ENCODE results near the gene RPL13.

The RPL13 gene

DNA sequence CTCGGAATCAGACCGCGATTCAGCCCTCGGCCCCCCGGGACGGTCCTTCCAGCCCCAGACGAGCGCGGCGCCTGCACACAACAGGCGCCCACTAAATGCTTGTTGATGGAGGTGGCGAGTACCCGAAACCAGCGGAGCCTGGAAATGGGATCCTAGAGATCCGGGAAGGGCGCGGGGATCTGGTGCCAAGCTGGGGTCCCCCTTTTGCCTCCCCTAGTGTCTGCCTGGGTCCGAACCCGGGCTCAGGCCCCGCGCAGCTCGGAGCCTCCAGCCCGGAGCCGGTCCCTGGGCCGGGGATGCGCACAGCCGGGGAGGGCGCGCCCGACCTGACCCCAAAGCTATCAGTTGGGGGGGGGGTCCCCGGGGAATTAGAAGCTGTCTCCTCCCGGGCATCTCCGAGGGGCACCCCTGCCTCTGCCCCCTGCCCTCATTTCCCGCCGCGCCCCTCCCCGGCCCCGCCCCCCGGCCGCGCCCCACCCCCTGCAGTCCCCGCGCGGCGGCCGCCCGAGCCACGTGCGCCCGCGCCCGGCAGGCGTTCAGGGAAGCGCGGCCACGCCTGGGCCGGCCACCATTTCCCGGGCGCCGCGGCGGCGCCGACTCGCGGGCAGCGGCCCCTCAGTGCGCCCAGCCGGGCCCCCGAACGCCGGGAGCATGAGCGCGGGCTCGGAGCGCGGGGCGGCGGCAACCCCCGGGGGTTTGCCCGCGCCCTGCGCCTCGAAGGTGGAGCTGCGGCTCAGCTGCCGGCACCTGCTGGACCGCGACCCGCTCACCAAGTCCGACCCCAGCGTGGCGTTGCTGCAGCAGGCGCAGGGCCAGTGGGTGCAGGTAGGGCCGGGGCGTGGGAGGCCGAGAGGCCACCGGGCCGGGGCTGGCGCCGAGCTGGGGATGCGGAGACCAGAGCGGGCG is 15.0 kb downstream of the RPL13 start, which contains the start of gene CPNE7:
TSS of gene CPNE7 (plus strand) at position 512 of the 906 bp plus-strand sequence. CDS start at position 652, 140 bp downstream.
- H3K27me3 ChIP-seq (ENCODE audit: insufficient read depth, low read depth, severe bottlenecking): no peaks in the 10 kb centered on the region
- H3K36me3 ChIP-seq: no peaks in the 10 kb centered on the region
- H3K9me3 ChIP-seq (ENCODE audit: severe bottlenecking): no peaks in the 10 kb centered on the region
- H3K4me3 ChIP-seq (ENCODE audit: low read depth, low read length): no peak within 1 kb of the TSS
- no peak for DNase-seq
- H3K27ac ChIP-seq: no peak within 1 kb of the TSS
- TF ChIP-seq, protein P1, sequence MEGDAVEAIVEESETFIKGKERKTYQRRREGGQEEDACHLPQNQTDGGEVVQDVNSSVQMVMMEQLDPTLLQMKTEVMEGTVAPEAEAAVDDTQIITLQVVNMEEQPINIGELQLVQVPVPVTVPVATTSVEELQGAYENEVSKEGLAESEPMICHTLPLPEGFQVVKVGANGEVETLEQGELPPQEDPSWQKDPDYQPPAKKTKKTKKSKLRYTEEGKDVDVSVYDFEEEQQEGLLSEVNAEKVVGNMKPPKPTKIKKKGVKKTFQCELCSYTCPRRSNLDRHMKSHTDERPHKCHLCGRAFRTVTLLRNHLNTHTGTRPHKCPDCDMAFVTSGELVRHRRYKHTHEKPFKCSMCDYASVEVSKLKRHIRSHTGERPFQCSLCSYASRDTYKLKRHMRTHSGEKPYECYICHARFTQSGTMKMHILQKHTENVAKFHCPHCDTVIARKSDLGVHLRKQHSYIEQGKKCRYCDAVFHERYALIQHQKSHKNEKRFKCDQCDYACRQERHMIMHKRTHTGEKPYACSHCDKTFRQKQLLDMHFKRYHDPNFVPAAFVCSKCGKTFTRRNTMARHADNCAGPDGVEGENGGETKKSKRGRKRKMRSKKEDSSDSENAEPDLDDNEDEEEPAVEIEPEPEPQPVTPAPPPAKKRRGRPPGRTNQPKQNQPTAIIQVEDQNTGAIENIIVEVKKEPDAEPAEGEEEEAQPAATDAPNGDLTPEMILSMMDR (IDR thresholded peaks at IDR 0.05; ENCODE audit: low read depth, low read length): no peak

DNA sequence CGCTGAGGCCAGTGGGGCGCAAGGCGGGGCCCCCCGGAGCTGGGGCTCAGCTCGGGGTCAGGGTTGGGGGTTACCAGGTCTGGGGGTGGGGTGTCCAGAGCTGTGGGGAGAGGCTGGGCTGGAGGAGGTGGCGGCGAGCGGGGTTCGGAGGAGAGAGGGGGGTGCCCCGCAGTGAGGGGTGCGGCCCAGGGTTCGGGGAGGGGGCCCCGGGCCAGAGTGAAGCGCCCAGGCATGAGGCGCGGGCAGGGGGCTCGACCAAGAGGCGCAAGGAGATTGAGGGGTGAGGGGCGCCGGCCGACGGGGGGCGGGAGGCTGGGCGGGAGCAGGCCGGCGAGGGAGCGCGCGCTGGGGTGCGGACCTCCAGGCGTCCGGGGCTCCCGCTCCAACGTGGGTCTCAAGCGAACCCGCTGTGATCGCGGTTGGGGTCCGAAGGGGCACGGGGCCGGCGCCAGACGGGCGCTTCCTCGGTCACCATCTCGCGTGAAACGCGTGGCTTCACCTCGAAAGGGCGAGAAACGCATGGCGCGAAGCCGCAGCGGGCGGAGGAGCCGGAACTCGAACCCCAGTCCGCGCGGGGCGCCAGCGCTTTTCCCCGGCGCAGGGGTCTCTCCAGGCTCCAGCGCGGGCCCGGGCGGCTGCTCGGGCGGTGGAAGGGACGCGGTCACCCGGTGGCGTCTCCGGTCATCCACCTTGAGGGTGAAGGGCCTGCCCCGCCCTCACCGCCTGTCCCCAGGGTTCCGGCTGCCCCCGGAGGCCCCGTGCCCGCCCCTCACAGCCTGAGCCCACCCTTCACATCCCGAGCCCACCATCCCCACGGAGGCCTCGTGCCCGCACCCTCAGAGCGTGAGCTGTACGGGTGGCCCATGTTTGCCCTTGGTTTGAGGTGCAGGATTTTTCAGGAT is 15.9 kb downstream of the RPL13 start:
- no peaks in the 10 kb centered on the region for H3K27me3 ChIP-seq (ENCODE audit: insufficient read depth, low read depth, severe bottlenecking)
- TF ChIP-seq, protein P1 (IDR thresholded peaks at IDR 0.05; ENCODE audit: low read depth, low read length): no peak
- no peak for DNase-seq
- H3K4me3 ChIP-seq (ENCODE audit: low read depth, low read length): no peak overlapping the region
- no peaks in the 10 kb centered on the region for H3K36me3 ChIP-seq
- no peaks in the 10 kb centered on the region for H3K9me3 ChIP-seq (ENCODE audit: severe bottlenecking)
- H3K27ac ChIP-seq: no peak overlapping the region

DNA sequence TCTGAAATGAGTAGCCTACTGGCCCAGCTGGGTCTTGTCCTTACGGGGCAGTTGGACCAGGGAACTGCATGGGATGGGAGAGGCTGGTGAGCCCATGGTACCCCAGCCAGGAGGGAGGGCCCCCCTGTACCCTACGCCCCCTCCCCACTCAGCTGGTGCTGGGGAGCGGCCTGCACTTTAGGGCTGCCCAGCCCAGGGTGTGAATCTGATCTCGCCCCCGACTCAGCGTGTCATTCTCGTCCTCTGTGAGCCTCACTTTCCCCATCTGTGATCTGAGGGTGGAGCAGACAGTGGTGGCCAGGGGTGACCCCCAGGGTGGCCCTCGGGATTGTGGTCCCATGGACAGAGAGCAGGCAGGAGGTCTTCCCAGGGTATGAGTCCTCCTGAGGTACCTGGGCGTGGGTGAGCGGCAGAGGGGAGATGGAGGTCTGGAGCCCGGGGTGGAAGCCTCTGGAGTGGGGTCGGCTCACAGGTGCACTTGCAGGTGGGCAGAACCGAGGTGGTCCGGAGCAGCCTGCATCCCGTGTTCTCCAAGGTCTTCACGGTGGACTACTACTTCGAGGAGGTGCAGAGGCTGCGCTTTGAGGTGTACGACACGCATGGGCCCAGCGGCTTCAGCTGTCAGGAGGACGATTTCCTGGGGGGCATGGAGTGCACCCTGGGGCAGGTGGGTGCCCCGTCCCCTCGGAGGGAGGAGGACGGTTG is 16.7 kb downstream of the RPL13 start:
- H3K9me3 ChIP-seq (ENCODE audit: severe bottlenecking): no peaks in the 10 kb centered on the region
- H3K27me3 ChIP-seq (ENCODE audit: insufficient read depth, low read depth, severe bottlenecking): no peaks in the 10 kb centered on the region
- H3K36me3 ChIP-seq: no peaks in the 10 kb centered on the region
- TF ChIP-seq, protein P1 (IDR thresholded peaks at IDR 0.05; ENCODE audit: low read depth, low read length): no peak
- no peak overlapping the region for H3K27ac ChIP-seq
- no peak overlapping the region for H3K4me3 ChIP-seq (ENCODE audit: low read depth, low read length)
- no peak for DNase-seq

DNA sequence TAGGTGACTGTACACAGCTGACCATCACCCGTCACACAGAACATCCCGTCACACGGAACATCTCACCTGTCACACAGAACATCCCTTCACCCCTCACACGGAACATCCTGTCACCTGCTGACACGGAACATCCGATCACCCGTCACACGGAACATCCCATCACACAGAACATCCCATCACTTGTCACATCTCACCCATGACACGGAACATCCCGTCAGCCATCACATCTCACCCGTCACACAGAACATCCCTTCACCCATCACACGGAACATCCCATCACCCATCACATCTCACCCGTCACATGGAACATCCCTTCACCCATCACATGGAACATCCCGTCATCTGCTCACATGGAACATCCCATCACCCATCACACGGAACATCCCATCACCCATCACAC is 18.9 kb downstream of the RPL13 start:
- H3K4me3 ChIP-seq (ENCODE audit: low read depth, low read length): no peak overlapping the region
- H3K9me3 ChIP-seq (ENCODE audit: severe bottlenecking): no peaks in the 10 kb centered on the region
- no peaks in the 10 kb centered on the region for H3K36me3 ChIP-seq
- TF ChIP-seq, protein P1 (IDR thresholded peaks at IDR 0.05; ENCODE audit: low read depth, low read length): no peak
- no peak for DNase-seq
- no peaks in the 10 kb centered on the region for H3K27me3 ChIP-seq (ENCODE audit: insufficient read depth, low read depth, severe bottlenecking)
- no peak overlapping the region for H3K27ac ChIP-seq

DNA sequence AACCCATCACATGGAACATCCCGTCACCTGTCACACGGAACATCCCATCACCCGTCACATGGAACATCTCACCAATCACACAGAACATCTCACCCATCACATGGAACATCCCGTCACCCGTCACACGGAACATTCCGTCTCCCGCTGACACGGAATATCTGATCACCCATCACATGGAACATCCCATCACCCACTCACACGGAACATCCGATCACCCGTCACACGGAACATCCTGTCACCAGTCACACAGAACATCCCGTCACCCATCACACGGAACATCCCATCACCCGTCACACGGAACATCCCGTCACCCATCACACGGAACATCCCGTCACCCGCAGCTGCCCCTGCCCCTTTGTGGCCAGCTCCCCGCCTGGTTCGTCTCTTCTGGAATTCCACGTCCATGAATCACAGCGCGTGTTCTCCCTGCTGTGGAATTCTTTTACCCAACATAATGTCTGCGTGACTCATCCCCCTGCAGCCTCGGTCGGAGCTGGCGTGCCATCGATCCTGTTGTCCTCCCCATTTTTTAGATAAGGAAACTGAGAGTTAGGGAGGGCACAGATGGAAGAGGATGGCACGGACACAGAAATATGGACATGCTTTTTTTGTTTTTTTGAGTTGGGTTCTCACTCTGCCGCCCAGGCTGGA is 20.7 kb downstream of the RPL13 start:
- H3K27ac ChIP-seq: no peak overlapping the region
- H3K36me3 ChIP-seq: no peaks in the 10 kb centered on the region
- TF ChIP-seq, protein P1 (IDR thresholded peaks at IDR 0.05; ENCODE audit: low read depth, low read length): no peak
- no peaks in the 10 kb centered on the region for H3K9me3 ChIP-seq (ENCODE audit: severe bottlenecking)
- no peak for DNase-seq
- no peaks in the 10 kb centered on the region for H3K27me3 ChIP-seq (ENCODE audit: insufficient read depth, low read depth, severe bottlenecking)
- H3K4me3 ChIP-seq (ENCODE audit: low read depth, low read length): no peak overlapping the region
